Ishikawa (cell line): ENCODE data around the gene VPS45.

Experiments
- CEBPB ChIP-seq: IDR thresholded peaks from 2 replicates; pipeline ENCODE4 v1.6.1; 2012
- CREB1 ChIP-seq: IDR thresholded peaks from 2 replicates; pipeline ENCODE4 v1.6.1; 2012; ENCODE audit warnings: low read depth
- EGR1 ChIP-seq: IDR thresholded peaks from 2 replicates; pipeline ENCODE4 v1.6.1; 2012
- EP300 ChIP-seq: IDR thresholded peaks from 2 replicates; pipeline ENCODE4 v1.6.1; 2012; ENCODE audit warnings: borderline replicate concordance
- FOXM1 ChIP-seq: IDR thresholded peaks from 2 replicates; pipeline ENCODE4 v1.6.1; 2012; ENCODE audit warnings: low read depth, borderline replicate concordance
- MAX ChIP-seq: IDR thresholded peaks from 2 replicates; pipeline ENCODE4 v1.6.1; 2012
- NFIC ChIP-seq: IDR thresholded peaks from 2 replicates; pipeline ENCODE4 v1.6.1; 2012
- RAD21 ChIP-seq: IDR thresholded peaks from 2 replicates; pipeline ENCODE4 v1.6.1; 2012; ENCODE audit warnings: low read depth
- REST ChIP-seq: IDR thresholded peaks from 2 replicates; pipeline ENCODE4 v1.6.1; 2012; ENCODE audit warnings: low read depth, mild to moderate bottlenecking
- TAF1 ChIP-seq: IDR thresholded peaks from 2 replicates; pipeline ENCODE4 v1.6.1; 2012; ENCODE audit warnings: low read depth, mild to moderate bottlenecking
- TCF12 ChIP-seq: IDR thresholded peaks from 2 replicates; pipeline ENCODE4 v1.6.1; 2012; ENCODE audit warnings: low read depth
- TEAD4 ChIP-seq: IDR thresholded peaks from 2 replicates; pipeline ENCODE4 v1.6.1; 2012
- YY1 ChIP-seq: IDR thresholded peaks from 2 replicates; pipeline ENCODE4 v1.6.1; 2012; ENCODE audit warnings: low read depth
- ZBTB7A ChIP-seq: IDR thresholded peaks from 2 replicates; pipeline ENCODE4 v1.6.1; 2012; ENCODE audit warnings: low read depth
- TF ChIP-seq, protein P1 (sequence below): IDR thresholded peaks from 2 replicates; pipeline ENCODE4 v1.6.1; 2012

VPS45 gene

GRCh38 chr1:150176593-150176992 is 109.0 kb downstream of the VPS45 start:
- TF ChIP-seq NFIC (no peak), MAX (no peak), EGR1 (no peak)

- TF ChIP-seq CREB1 = no peak
- TF ChIP-seq ZBTB7A = no peak
- TF ChIP-seq RAD21 = no peak
- no peak for TF ChIP-seq EP300
- TF ChIP-seq, protein P1, sequence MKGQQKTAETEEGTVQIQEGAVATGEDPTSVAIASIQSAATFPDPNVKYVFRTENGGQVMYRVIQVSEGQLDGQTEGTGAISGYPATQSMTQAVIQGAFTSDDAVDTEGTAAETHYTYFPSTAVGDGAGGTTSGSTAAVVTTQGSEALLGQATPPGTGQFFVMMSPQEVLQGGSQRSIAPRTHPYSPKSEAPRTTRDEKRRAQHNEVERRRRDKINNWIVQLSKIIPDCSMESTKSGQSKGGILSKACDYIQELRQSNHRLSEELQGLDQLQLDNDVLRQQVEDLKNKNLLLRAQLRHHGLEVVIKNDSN = no peak
- no peak for TF ChIP-seq NFIC
- TF ChIP-seq YY1 = no peak
- TF ChIP-seq EGR1 = no peak
- TF ChIP-seq TCF12 = no peak
- no peak for TF ChIP-seq MAX
Observed at GRCh38 chr1:150178548-150178947, 111.0 kb downstream of the VPS45 start.

- no peak for TF ChIP-seq CEBPB
Observed at GRCh38 chr1:150179867-150180266, 112.3 kb downstream of the VPS45 start.

- TF ChIP-seq REST (no peak), YY1 (no peak), TEAD4 (no peak), EGR1 (no peak), CEBPB (no peak), CREB1 (no peak), TAF1 (no peak), EP300 (no peak), RAD21 (no peak), TCF12 (no peak), MAX (no peak)
- TF ChIP-seq, protein P1 = no peak
Observed at GRCh38 chr1:150180474-150180873, 112.9 kb downstream of the VPS45 start.

- TF ChIP-seq YY1 (no peak), FOXM1 (no peak), ZBTB7A (no peak), RAD21 (no peak), EGR1 (no peak), TAF1 (no peak), TCF12 (no peak), REST (no peak), CEBPB (no peak), MAX (no peak), EP300 (no peak), NFIC (no peak), TEAD4 (no peak), CREB1 (no peak)
- TF ChIP-seq, protein P1 = no peak
Observed at GRCh38 chr1:150182247-150182646, 114.7 kb downstream of the VPS45 start.

DNA sequence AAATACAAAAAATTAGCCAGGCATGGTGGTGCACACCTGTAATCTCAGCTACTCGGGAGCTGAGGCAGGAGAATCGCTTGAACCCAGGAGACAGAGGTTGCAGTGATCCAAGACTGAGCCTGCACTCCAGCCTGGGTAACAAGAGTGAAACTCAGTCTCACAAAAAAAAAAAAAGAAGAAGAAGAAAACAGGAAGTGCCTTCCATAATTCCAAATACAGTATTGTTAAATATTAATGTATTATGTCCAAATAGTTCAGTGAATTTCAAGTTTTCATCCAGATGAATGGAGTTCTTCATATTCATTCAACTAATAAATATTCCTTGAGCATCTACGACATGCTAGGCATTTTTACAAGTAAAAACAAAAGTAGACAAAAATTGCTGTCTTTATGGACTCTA is 115.5 kb downstream of the VPS45 start:
- TF ChIP-seq FOXM1 = no peak
- TF ChIP-seq TCF12 = no peak
- TF ChIP-seq CREB1 = no peak
- no peak for TF ChIP-seq MAX
- no peak for TF ChIP-seq NFIC
- no peak for TF ChIP-seq REST
- TF ChIP-seq CEBPB = no peak
- no peak for TF ChIP-seq TEAD4
- no peak for TF ChIP-seq ZBTB7A
- TF ChIP-seq YY1 = no peak
- no peak for TF ChIP-seq EP300
- TF ChIP-seq, protein P1 = no peak
- TF ChIP-seq RAD21 = no peak
- TF ChIP-seq TAF1 = no peak
- no peak for TF ChIP-seq EGR1
